H9 (cell line): ENCODE data around the gene CSMD2. TPM values are rescaled to one million over a fixed set of nuclear protein-coding genes. Genes with fewer than 3 reads are reported as not detected.

Experiments
- DNase-seq: peaks from one replicate; pipeline ENCODE4 v3.0.0-alpha.2; 2017
- H2AFZ ChIP-seq: one replicate; pipeline ENCODE4 v1.6.1; 2013; ENCODE audit warnings: mild to moderate bottlenecking, low read length, control low read depth, moderate library complexity
- H2AK5ac ChIP-seq: 2 replicates; pipeline ENCODE4 v1.6.1; 2013; ENCODE audit warnings: low read length, control low read depth, mixed read lengths; ENCODE audit not compliant: insufficient read length
- H2BK120ac ChIP-seq: one replicate; pipeline ENCODE4 v1.6.1; 2013; ENCODE audit warnings: low read depth, mild to moderate bottlenecking, low read length, control low read depth, inconsistent platforms; ENCODE audit not compliant: poor library complexity, severe bottlenecking
- H2BK12ac ChIP-seq: 2 replicates; pipeline ENCODE4 v1.6.1; 2013; ENCODE audit warnings: low read length, control low read depth, mixed read lengths, low read depth; ENCODE audit not compliant: insufficient read length
- H2BK15ac ChIP-seq: 2 replicates; pipeline ENCODE4 v1.6.1; 2013; ENCODE audit warnings: low read depth, low read length, control low read depth
- H2BK20ac ChIP-seq: one replicate; pipeline ENCODE4 v1.6.1; 2013; ENCODE audit warnings: low read depth, mild to moderate bottlenecking, low read length, control low read depth, inconsistent platforms; ENCODE audit not compliant: poor library complexity, severe bottlenecking
- H2BK5ac ChIP-seq: 2 replicates; pipeline ENCODE4 v1.6.1; 2013; ENCODE audit warnings: low read length, control low read depth, mixed read lengths; ENCODE audit not compliant: insufficient read length
- H3K14ac ChIP-seq: 2 replicates; pipeline ENCODE4 v1.6.1; 2013; ENCODE audit warnings: low read length, control low read depth; ENCODE audit not compliant: insufficient read depth
- H3K18ac ChIP-seq: 2 replicates; pipeline ENCODE4 v1.6.1; 2013; ENCODE audit warnings: low read depth, mild to moderate bottlenecking, mixed read lengths, low read length, control low read depth; ENCODE audit not compliant: insufficient read length
- H3K23ac ChIP-seq: 2 replicates; pipeline ENCODE4 v1.6.1; 2013; ENCODE audit warnings: low read length, control low read depth, mixed read lengths, low read depth; ENCODE audit not compliant: insufficient read length
- H3K23me2 ChIP-seq: 2 replicates; pipeline ENCODE4 v1.6.1; 2013; ENCODE audit warnings: low read depth, mild to moderate bottlenecking, mixed read lengths, low read length, control low read depth; ENCODE audit not compliant: insufficient read length, poor library complexity, severe bottlenecking
- H3K27ac ChIP-seq: 2 replicates; pipeline ENCODE4 v1.5.1; 2013; ENCODE audit warnings: low read length, control low read depth, mixed read lengths, low read depth; ENCODE audit not compliant: insufficient read length
- H3K27me3 ChIP-seq: 2 replicates; pipeline ENCODE4 v1.6.1; 2013; ENCODE audit warnings: low read length, control low read depth, inconsistent platforms; ENCODE audit not compliant: insufficient read depth
- H3K4ac ChIP-seq: 2 replicates; pipeline ENCODE4 v1.6.1; 2013; ENCODE audit warnings: low read depth, mild to moderate bottlenecking, control low read depth, inconsistent platforms, low read length, moderate library complexity
- H3K4me1 ChIP-seq: 2 replicates; pipeline ENCODE4 v1.6.1; 2013; ENCODE audit warnings: low read length, control low read depth, inconsistent platforms; ENCODE audit not compliant: insufficient read depth
- H3K4me2 ChIP-seq: 2 replicates; pipeline ENCODE4 v1.6.1; 2013; ENCODE audit warnings: low read length, control low read depth, mixed read lengths; ENCODE audit not compliant: insufficient read length, insufficient read depth
- H3K56ac ChIP-seq: 2 replicates; pipeline ENCODE4 v1.6.1; 2013; ENCODE audit warnings: low read depth, mild to moderate bottlenecking, mixed read lengths, low read length, control low read depth; ENCODE audit not compliant: insufficient read length
- H3K79me1 ChIP-seq: 2 replicates; pipeline ENCODE4 v1.6.1; 2013; ENCODE audit warnings: low read depth, mild to moderate bottlenecking, moderate library complexity, low read length, control low read depth, inconsistent platforms; ENCODE audit not compliant: insufficient read depth, poor library complexity, severe bottlenecking
- H3K79me2 ChIP-seq: 2 replicates; pipeline ENCODE4 v1.6.1; 2013; ENCODE audit warnings: low read length, control low read depth, inconsistent platforms; ENCODE audit not compliant: insufficient read depth
- H3K9ac ChIP-seq: 2 replicates; pipeline ENCODE4 v1.6.1; 2013; ENCODE audit warnings: low read length, control low read depth, mixed read lengths; ENCODE audit not compliant: insufficient read length; ENCODE audit errors: extremely low read depth
- H3K9me3 ChIP-seq: one replicate; pipeline ENCODE4 v1.6.1; 2013; ENCODE audit warnings: low read depth, low read length, inconsistent platforms; ENCODE audit not compliant: control insufficient read depth
- H3T11ph ChIP-seq: one replicate; pipeline ENCODE4 v1.6.1; 2013; ENCODE audit warnings: mild to moderate bottlenecking, low read length, control low read depth, inconsistent platforms
- H4K20me1 ChIP-seq: one replicate; pipeline ENCODE4 v1.6.1; 2013; ENCODE audit not compliant: control insufficient read depth, insufficient read length, insufficient read depth
- H4K5ac ChIP-seq: 2 replicates; pipeline ENCODE4 v1.6.1; 2013; ENCODE audit warnings: low read depth, mild to moderate bottlenecking, mixed read lengths, low read length, control low read depth; ENCODE audit not compliant: insufficient read length
- H4K8ac ChIP-seq: replicated peaks from 2 replicates; pipeline ENCODE4 v1.6.1; 2013; ENCODE audit warnings: low read length, control low read depth, mixed read lengths, low read depth; ENCODE audit not compliant: insufficient read length
- H4K91ac ChIP-seq: 2 replicates; pipeline ENCODE4 v1.6.1; 2013; ENCODE audit warnings: low read depth, mild to moderate bottlenecking, moderate library complexity, mixed read lengths, low read length, control low read depth; ENCODE audit not compliant: insufficient read length
- H3K27ac Mint-ChIP-seq, 3 experiments: 2 replicates in 2 of 3; 3 replicates in 1 of 3; pipeline ENCODE4 v1.8.0; 2020 to 2021; ENCODE audit warnings: mixed read lengths in 3 of 3, mild to moderate bottlenecking in 1 of 3, moderate library complexity in 1 of 3
- H3K27me3 Mint-ChIP-seq: 2 replicates; pipeline ENCODE4 v1.8.0; 2021; ENCODE audit warnings: low read depth, mild to moderate bottlenecking, moderate library complexity, mixed read lengths
- H3K36me3 Mint-ChIP-seq, 3 experiments: 2 replicates in 2 of 3; 3 replicates in 1 of 3; pipeline ENCODE4 v1.8.0; 2020 to 2021; ENCODE audit warnings: low read depth in 3 of 3, mixed read lengths in 3 of 3; ENCODE audit not compliant: insufficient read depth in 1 of 3
- H3K4me1 Mint-ChIP-seq, 2 experiments: 2 replicates each; pipeline ENCODE4 v1.8.0; 2020; ENCODE audit warnings: mixed read lengths in 2 of 2
- H3K4me3 Mint-ChIP-seq, 2 experiments: 2 replicates in 1 of 2; 3 replicates in 1 of 2; pipeline ENCODE4 v1.8.0; 2020 to 2021; ENCODE audit warnings: mild to moderate bottlenecking in 2 of 2, mixed read lengths in 2 of 2, moderate library complexity in 1 of 2
- H3K9me3 Mint-ChIP-seq, 2 experiments: 2 replicates in 1 of 2; 3 replicates in 1 of 2; pipeline ENCODE4 v1.8.0; 2020; ENCODE audit warnings: mild to moderate bottlenecking in 2 of 2, mixed read lengths in 2 of 2, moderate library complexity in 1 of 2
- WGBS: extraction: QIAGEN DNeasy Blood & Tissue Kit; methylation state at CpG from one replicate; pipeline ENCODE4 v1.1.7; 2013; ENCODE audit warnings: missing lambda C conversion rate, low lambda C conversion rate, mixed read lengths; ENCODE audit not compliant: insufficient read length; ENCODE audit errors: extremely low coverage; 5-methylcytosine and 5-hydroxymethylcytosine counted together
- total RNA-seq: library from RNA; stranded (reverse); gene quantifications from 2 replicates; pipeline ENCODE4 v1.2.1, GENCODE V29; 2021
- TF ChIP-seq, protein P1 (sequence below): fragments of 200-600 bp; sonication (generic); conservative IDR thresholded peaks from 3 replicates; pipeline ENCODE4 v1.8.0; 2021; ENCODE audit warnings: antibody characterized with exemption, mild to moderate bottlenecking

Gene CSMD2
- total RNA-seq, 1 experiment from 2014 or later: 6.4 TPM

DNA sequence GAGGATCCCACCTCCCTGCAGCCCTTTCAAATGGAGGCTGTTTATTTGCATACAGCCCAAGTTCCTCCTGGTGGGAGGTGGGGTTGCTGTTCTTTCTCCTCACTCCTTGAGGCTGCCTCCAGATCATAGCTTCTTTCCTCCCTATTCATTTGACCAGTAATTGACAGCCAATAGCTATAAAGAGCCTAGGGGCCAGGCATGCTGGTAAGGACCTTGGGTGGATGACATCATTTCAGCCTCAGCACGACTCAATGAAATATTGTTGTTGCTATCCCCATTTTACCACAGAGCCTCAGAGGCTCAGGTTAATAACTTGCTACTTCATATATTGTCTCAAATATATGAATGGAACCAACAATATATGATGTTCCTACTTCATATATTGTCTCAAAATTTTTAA, 661.5 kb downstream of the CSMD2 start:
- no peak overlapping the region for H2BK120ac ChIP-seq
- H3K36me3 Mint-ChIP-seq: peaks cover 1 to 6% (median 3%) of the 10 kb centered on the region in 3 experiments; a peak in 4 of 7 replicates
- H3K56ac ChIP-seq: no peak overlapping the region
- H3T11ph ChIP-seq: no peak overlapping the region
- no peak overlapping the region for H4K8ac ChIP-seq
- H3K23me2 ChIP-seq: no peaks in the 10 kb centered on the region
- TF ChIP-seq, protein P1, sequence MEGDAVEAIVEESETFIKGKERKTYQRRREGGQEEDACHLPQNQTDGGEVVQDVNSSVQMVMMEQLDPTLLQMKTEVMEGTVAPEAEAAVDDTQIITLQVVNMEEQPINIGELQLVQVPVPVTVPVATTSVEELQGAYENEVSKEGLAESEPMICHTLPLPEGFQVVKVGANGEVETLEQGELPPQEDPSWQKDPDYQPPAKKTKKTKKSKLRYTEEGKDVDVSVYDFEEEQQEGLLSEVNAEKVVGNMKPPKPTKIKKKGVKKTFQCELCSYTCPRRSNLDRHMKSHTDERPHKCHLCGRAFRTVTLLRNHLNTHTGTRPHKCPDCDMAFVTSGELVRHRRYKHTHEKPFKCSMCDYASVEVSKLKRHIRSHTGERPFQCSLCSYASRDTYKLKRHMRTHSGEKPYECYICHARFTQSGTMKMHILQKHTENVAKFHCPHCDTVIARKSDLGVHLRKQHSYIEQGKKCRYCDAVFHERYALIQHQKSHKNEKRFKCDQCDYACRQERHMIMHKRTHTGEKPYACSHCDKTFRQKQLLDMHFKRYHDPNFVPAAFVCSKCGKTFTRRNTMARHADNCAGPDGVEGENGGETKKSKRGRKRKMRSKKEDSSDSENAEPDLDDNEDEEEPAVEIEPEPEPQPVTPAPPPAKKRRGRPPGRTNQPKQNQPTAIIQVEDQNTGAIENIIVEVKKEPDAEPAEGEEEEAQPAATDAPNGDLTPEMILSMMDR: no peak
- peaks cover 10% of the 10 kb centered on the region in 2 experiments for H3K4me1 Mint-ChIP-seq
- H3K27ac ChIP-seq: no peak overlapping the region
- no peaks in the 10 kb centered on the region for H3K79me2 ChIP-seq
- no peak overlapping the region for H3K14ac ChIP-seq
- H3K9me3 Mint-ChIP-seq: peaks cover 5 to 8% of the 10 kb centered on the region in 2 experiments; a peak in 3 of 5 replicates
- no peak overlapping the region for H3K23ac ChIP-seq
- no peaks in the 10 kb centered on the region for H3K9me3 ChIP-seq
- H4K5ac ChIP-seq: no peak overlapping the region
- no peak overlapping the region for H3K27ac Mint-ChIP-seq
- no peak overlapping the region for H3K9ac ChIP-seq
- H3K27me3 Mint-ChIP-seq: no peaks in the 10 kb centered on the region; the same call in none of the 2 replicates
- H2BK15ac ChIP-seq: no peak overlapping the region
- no peak for DNase-seq
- no peaks in the 10 kb centered on the region for H4K20me1 ChIP-seq
- no peak overlapping the region for H3K4me3 Mint-ChIP-seq
- no peak overlapping the region for H3K4me2 ChIP-seq
- H2AFZ ChIP-seq: no peak overlapping the region
- no peak overlapping the region for H2BK20ac ChIP-seq
- no peaks in the 10 kb centered on the region for H3K27me3 ChIP-seq
- H2AK5ac ChIP-seq: no peak overlapping the region
- no peak overlapping the region for H2BK12ac ChIP-seq
- no peak overlapping the region for H2BK5ac ChIP-seq
- H3K79me1 ChIP-seq: no peaks in the 10 kb centered on the region
- H3K4ac ChIP-seq: no peak overlapping the region
- H3K18ac ChIP-seq: no peak overlapping the region
- H4K91ac ChIP-seq: no peak overlapping the region
- WGBS: no CpG with 5 or more reads among the region's 1 CpG
- no peaks in the 10 kb centered on the region for H3K4me1 ChIP-seq
